ENCODE data around the gene CARS2.

CARS2 gene

GRCh38 chr13:110646442-110647364 lies 59.2 kb downstream of the CARS2 start:
- TF ChIP-seq CTCF (IDR thresholded peaks at IDR 0.05): no peak

- no peak for TF ChIP-seq CTCF (IDR thresholded peaks at IDR 0.05)
Measured at GRCh38 chr13:110645750-110646149, 60.2 kb downstream of the CARS2 start.

GRCh38 chr13:110644892-110645521 lies 60.9 kb downstream of the CARS2 start:
- TF ChIP-seq CTCF (IDR thresholded peaks at IDR 0.05): no peak

GRCh38 chr13:110643768-110644421 lies 62.0 kb downstream of the CARS2 start:
- no peak for TF ChIP-seq CTCF (IDR thresholded peaks at IDR 0.05)

- no peak for TF ChIP-seq CTCF (IDR thresholded peaks at IDR 0.05)
Measured at GRCh38 chr13:110643324-110643723, 62.6 kb downstream of the CARS2 start.

GRCh38 chr13:110642291-110642981 lies 63.5 kb downstream of the CARS2 start:
- TF ChIP-seq CTCF (IDR thresholded peaks at IDR 0.05): no peak
